GM19395 (cell line): ENCODE measurements around the gene IGF1R.

Experiments
- ATAC-seq: cut with Tn5 transposase; IDR thresholded peaks from one replicate; pipeline ENCODE4 v1.9.1; 2021; ENCODE audit warnings: mild to moderate bottlenecking, moderate library complexity; ENCODE audit not compliant: unreplicated experiment

IGF1R gene

GRCh38 chr15:98876451-98877369 lies 228.4 kb downstream of the IGF1R start:
- ATAC-seq = no peak

GRCh38 chr15:98878172-98878571 lies 229.8 kb downstream of the IGF1R start:
- ATAC-seq = no peak

- ATAC-seq = no peak
Measured at GRCh38 chr15:98878862-98879261, 230.5 kb downstream of the IGF1R start.

GRCh38 chr15:98881526-98882520 lies 233.5 kb downstream of the IGF1R start:
- ATAC-seq = peak; percentile 76

GRCh38 chr15:98883478-98883877 lies 235.1 kb downstream of the IGF1R start:
- no peak for ATAC-seq

GRCh38 chr15:98884894-98885293 lies 236.6 kb downstream of the IGF1R start:
- no peak for ATAC-seq

- no peak for ATAC-seq
Measured at GRCh38 chr15:98887976-98888375, 239.6 kb downstream of the IGF1R start.

GRCh38 chr15:98888820-98889479 lies 240.6 kb downstream of the IGF1R start:
- ATAC-seq = no peak

- no peak for ATAC-seq
Measured at GRCh38 chr15:98889930-98890695, 241.8 kb downstream of the IGF1R start.

GRCh38 chr15:98891301-98891700 lies 243.0 kb downstream of the IGF1R start:
- ATAC-seq = no peak

- no peak for ATAC-seq
Measured at GRCh38 chr15:98893401-98893800, 245.1 kb downstream of the IGF1R start.

- ATAC-seq = no peak
Measured at GRCh38 chr15:98894312-98894711, 246.0 kb downstream of the IGF1R start.

- no peak for ATAC-seq
Measured at GRCh38 chr15:98896002-98896721, 247.8 kb downstream of the IGF1R start.

- no peak for ATAC-seq
Measured at GRCh38 chr15:98896802-98897732, 248.7 kb downstream of the IGF1R start.

- ATAC-seq = no peak
Measured at GRCh38 chr15:98898122-98898521, 249.8 kb downstream of the IGF1R start.

GRCh38 chr15:98899272-98900021 lies 251.1 kb downstream of the IGF1R start:
- no peak for ATAC-seq

GRCh38 chr15:98900356-98900755 lies 252.0 kb downstream of the IGF1R start:
- ATAC-seq = no peak
